Stimulated activated CD8-positive, alpha-beta memory T cell treated with anti-CD3 and anti-CD28 coated beads, Interleukin-15, amount 100 ng/mL, for 1 hour (primary cell): ENCODE measurements around the gene GYPB.
"Not testable (repeated sequence)": the region's sequence is repeated elsewhere in the genome, so short reads cannot be mapped to it uniquely, and the experiment has no call there.

Source experiments
- DNase-seq: peaks from one replicate; pipeline ENCODE4 v3.0.0-alpha.2; 2020; ENCODE audit warnings: low read depth

The GYPB gene

GRCh38 chr4:144019277-144019676 is at the start of gene GYPB:
Gene GYPB, minus strand, starts transcription at chr4:144019380. Its CDS starts 93 bp downstream, at chr4:144019287.
- not testable (repeated sequence) for DNase-seq

GRCh38 chr4:144061556-144061955 is 42.4 kb upstream of the GYPB start:
- not testable (repeated sequence) for DNase-seq

- DNase-seq = not testable (repeated sequence)
Observed at GRCh38 chr4:144060234-144060859, 41.2 kb upstream of the GYPB start.

GRCh38 chr4:144056800-144057199 is 37.6 kb upstream of the GYPB start:
- no peak for DNase-seq

GRCh38 chr4:144055336-144055735 is 36.2 kb upstream of the GYPB start:
- not testable (repeated sequence) for DNase-seq

GRCh38 chr4:144051494-144051893 is 32.3 kb upstream of the GYPB start:
- DNase-seq = not testable (repeated sequence)

- DNase-seq = not testable (repeated sequence)
Observed at GRCh38 chr4:144050631-144051030, 31.5 kb upstream of the GYPB start.

- not testable (repeated sequence) for DNase-seq
Observed at GRCh38 chr4:144049495-144050424, 30.6 kb upstream of the GYPB start.

GRCh38 chr4:144044936-144045335 is 25.8 kb upstream of the GYPB start:
- DNase-seq = not testable (repeated sequence)

- not testable (repeated sequence) for DNase-seq
Observed at GRCh38 chr4:144032580-144032979, 13.4 kb upstream of the GYPB start.

GRCh38 chr4:144031875-144032274 is 12.7 kb upstream of the GYPB start:
- DNase-seq = not testable (repeated sequence)

GRCh38 chr4:144031369-144031768 is 12.2 kb upstream of the GYPB start:
- DNase-seq = not testable (repeated sequence)

GRCh38 chr4:144030708-144031107 is 11.5 kb upstream of the GYPB start:
- DNase-seq = not testable (repeated sequence)

GRCh38 chr4:144026682-144027081 is 7.5 kb upstream of the GYPB start:
- not testable (repeated sequence) for DNase-seq

GRCh38 chr4:144024399-144025053 is 5.3 kb upstream of the GYPB start:
- not testable (repeated sequence) for DNase-seq

- DNase-seq = not testable (repeated sequence)
Observed at GRCh38 chr4:144022772-144023400, 3.7 kb upstream of the GYPB start.

- not testable (repeated sequence) for DNase-seq
Observed at GRCh38 chr4:144021336-144021990, 2.3 kb upstream of the GYPB start.

GRCh38 chr4:144018223-144019000 is 768 bp downstream of the GYPB start:
- not testable (repeated sequence) for DNase-seq

- DNase-seq = not testable (repeated sequence)
Observed at GRCh38 chr4:144017271-144017670, 1.9 kb downstream of the GYPB start.

- DNase-seq = not testable (repeated sequence)
Observed at GRCh38 chr4:144016057-144016605, 3.0 kb downstream of the GYPB start.
